Measurements from ENCODE around the gene CTRL.

- TF ChIP-seq POLR2A (IDR thresholded peaks at IDR 0.05), result no peak
- no peak for TF ChIP-seq CTCF (IDR thresholded peaks at IDR 0.05)
Observed at GRCh38 chr16:67979955-67980678, 48.5 kb upstream of the CTRL start, which contains the start of gene DPEP3.

Measured in adrenal gland (tissue), 5 donors.